ENCODE results near the gene HCN1.

Gene HCN1

DNA sequence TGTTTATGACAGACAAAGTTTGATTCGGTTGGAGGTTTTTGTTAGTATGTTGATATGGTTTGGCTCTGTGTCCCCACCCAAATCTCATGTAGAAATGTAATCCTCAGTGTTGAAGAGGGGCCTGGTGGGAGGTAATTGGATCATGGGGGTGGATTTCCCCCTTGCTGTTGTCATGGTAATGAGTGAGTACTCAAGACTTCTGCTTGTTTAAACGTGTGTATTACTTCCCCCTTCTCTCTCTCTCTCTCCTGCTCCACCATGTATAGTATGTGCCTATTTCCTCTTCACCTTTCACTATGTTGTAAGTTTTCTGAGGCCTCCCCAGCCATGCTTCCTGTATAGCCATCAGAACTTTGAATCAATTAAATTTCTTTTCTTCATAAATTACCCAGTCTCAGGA, 415.1 kb downstream of the HCN1 start:
- DNase-seq = no peak

DNA sequence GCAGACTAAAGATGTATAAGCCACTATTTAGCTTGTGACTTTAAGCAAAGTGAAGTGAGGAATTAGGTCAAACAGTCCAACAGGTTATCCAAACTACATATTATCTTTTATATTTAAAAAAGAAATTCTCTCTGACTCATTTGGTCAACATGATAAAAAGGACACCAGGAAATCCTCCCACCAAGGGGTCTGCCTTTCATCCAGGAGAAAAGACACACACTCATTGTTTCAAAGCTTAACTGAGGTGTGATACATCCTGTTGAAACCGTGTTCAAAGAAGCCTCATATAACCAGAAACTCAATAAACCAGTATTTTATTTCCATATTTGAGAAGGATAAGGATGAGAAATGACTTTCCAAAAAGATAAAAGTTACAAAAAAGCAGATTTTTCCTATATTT, 417.1 kb downstream of the HCN1 start:
- DNase-seq = no peak

DNA sequence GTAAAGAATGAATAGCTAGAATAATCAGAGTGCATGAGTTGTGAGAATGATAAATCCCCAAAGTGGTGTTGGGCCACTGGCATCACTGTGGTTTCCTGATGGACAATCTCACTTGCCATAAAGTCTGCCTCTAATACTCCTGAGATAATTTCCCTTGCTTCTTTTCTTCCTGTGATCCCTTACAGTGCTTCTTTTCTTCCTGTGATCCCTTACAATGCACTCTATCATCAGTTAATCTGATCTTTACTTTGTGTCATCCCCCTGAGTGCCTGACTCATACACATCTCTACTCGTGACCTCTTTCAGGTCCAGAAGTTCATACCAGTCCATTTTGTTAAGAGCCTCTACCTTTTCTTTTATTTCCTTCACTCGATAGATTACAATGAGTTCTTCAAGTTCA, 418.3 kb downstream of the HCN1 start:
- no peak for DNase-seq

DNA sequence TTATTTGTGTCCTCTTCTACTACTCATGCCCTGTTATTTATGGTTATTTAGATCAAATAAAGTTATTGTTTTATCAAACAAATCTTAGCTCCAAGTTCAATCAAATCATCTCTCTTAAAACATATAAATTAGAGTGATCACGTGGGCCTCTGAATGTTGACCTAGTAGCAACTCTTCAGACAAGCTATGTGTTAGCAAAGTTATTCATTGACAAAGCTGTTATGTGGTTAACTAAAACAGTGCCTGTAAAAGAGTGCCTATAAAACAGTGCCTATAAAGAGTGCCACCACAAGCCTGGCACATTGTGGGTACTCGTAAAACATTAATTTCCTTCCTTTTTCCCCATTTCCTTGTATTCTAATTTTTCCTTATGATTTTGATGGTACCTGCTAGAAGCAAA, 421.9 kb downstream of the HCN1 start:
- no peak for DNase-seq

DNA sequence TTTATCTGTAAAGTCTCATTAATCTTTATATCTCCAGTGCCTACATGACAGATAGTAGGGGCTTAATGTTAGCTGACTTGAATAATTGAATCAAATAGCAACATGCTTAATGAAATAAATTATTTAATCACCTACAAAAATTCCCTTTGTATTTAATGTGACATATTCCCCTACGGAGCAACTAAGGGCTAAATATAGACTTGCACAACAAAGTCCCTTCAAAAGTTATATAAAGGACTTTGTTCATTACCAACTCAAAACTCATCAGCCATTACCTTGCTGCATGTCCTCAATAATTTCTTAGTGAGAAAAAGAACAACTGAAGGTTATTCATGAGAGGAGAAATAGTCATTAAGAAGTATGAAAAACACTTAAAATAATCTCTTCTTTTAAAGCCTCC, 424.6 kb downstream of the HCN1 start:
- no peak for DNase-seq

DNA sequence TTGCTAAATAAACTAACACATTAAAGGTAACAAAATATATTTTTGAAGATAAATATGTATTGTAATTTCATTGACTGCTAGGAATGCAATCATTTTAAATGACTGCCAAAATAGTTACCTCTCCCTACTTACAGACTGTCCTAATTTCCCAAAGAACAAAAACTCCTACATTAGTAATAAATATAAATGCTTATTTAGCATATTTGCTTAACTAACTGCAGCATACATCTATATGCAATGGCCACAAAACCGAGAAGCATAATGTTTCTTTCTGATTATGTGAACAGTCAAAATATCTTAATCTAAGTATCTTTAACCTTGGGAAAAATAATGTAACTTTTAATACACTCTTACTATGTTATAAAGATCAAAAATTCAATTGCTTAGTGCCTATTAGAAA, 431.7 kb downstream of the HCN1 start:
- DNase-seq = no peak

DNA sequence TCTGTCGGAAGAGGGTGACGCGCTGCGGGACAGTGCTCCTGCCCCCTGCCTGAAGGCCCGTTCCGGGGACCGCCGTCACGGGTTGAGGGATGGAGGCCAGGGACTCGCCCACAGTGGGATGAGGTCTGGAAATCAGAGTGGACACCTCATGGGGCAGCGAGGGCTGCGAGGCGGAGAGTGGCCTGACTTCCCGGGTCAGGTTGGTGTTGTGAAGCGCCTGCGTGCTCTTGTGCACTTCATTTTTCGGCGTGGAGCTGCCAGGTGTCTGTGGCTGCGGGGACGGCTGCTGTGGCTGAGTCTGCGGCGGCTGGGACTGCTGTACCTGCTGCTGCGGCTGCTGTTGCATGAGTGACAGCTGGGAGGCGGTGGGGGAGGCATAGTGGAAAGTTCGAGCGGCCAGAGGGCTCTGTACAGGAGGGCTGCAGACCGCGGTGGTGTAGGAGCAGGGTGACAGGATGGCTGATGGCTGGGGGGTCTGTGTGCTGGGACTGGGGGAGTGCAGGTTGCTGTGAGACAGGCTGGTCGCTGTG, 434.1 kb downstream of the HCN1 start:
- no peak for DNase-seq

DNA sequence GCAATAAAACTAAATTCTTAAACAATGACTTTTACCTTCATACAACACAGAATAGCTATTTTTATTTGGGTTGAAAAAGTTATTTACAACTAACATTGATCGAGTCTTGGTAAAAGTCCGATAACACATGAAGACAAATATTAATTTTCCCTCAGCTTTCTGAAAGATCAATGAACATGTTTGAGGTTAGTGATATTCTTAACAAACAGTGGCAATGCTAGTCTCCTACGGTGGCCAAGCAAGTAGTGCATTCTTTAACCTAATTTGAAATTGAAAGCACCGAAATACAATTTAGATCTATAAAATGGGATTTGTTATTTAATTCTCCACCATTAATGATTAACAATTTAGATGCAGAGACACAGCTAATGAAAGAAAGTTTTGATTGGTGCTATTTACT, 435.1 kb downstream of the HCN1 start:
- DNase-seq = no peak

DNA sequence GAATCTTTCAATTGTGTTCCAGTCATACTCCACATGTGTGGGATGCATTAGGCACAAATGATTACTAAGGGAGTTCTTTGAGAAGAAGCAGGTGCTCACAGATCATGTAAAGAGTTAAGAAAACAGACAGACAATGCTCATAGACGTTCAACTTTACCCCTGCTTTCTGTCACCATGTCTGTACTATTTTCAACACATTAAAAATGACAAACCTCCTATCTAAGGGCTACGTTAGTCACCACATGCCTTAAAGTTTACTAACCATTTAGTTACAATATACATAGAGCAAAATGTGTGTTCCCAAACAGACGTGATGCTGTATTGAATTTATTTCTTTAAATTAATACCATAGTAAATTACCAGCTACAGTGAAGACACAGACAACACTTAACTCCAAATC, 435.9 kb downstream of the HCN1 start:
- no peak for DNase-seq

DNA sequence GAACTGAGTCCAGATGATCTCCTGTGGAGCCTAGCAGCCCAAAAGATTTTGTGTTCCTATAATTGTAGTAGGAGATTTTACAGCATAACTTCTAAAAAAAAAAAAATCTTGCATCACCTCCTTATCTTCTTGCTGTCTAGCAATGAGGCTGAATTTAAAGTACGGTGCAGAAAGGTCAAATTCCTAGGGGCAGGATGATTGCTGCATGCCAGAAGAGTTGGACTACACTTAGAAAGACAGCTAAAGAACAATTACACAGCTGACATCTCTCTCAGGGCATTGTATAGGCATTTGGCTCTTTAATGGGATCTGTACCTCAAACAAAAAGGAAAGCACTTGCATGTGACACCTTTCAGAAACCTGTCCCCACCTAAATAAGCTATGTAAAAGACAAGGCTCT, 443.2 kb downstream of the HCN1 start:
- no peak for DNase-seq

DNA sequence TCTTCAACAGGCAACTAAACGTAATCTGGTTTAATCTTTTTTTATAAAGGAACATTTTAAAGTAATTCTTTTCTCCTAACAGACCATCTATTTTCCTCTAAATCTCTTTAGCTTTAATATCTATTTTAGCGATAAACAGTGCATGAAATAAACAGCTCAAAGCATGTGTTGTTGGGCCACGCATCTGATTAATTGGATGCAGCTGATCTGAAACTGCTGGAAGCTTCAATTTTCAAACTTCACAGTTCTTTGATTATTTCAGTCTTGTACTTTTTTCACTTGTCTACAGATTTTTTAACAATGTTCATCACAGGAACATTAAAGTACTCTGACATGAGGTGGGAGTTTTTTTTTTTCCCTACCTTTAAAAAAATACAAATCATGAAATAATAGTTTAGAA, 443.6 kb downstream of the HCN1 start:
- no peak for DNase-seq

DNA sequence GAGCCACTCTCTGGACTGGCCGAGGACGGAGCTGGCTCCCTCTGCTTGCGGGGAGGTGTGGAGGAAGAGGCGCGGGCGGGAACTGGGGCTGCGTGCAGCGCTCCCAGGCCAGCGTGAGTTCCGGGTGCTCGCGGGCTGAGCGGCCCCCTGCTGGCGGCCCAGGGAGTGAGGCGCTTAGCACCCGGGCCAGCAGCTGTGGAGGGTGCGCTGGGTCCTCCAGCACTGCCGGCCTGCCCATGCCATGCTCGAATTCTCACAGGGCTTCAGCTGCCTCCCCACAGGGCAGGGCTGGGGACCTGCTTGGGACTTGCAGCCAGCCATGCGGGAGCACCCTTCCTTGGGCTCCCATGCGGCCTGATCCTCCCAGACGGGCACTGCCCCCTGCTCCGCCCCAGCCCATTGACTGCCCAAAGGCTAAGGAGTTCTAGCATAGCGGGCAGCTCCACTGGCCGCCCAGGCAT, 470.6 kb downstream of the HCN1 start:
- DNase-seq = no peak

DNA sequence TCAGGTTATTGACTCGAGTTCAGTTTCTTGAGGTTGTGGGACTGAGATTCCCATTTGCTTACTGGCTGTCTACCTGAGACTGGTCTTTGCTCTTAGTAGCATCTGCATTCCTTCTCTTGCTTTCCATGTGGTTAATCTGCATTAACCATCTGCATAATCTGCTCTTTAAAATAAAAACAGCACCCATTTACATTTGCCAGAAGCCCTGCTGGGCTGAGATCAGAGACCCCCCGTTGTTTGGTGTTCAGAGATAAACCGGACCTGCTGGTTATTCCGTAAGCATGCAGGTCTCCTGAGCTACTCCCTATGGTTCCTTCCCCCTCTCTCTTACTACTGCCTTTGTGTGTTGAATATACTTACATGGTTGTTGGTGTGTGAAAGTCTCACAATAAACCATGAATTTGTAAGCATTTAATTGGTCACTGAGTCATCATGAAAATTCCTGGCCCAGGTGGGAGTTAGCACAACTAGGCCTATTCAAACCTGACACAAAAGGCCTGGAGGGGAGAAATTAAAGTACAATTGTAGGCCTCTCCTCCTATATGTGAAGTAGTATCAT, 490.7 kb downstream of the HCN1 start:
- no peak for DNase-seq

All from CD4-positive, alpha-beta T cell treated with Interleukin-17A for 4 hours (primary cell).